Panc1 (cell line): Measurements from ENCODE around the gene MYCBPAP.
"Not testable (repeated sequence)": the region's sequence is repeated elsewhere in the genome, so short reads cannot be mapped to it uniquely, and the experiment has no call there.

ENCODE experiments used
- CTCF ChIP-seq: fragments of 450-650 bp; IDR thresholded peaks from 2 replicates; pipeline ENCODE4 v1.5.1; 2017; ENCODE audit warnings: mild to moderate bottlenecking
- POLR2AphosphoS5 ChIP-seq: IDR thresholded peaks from 2 replicates; pipeline ENCODE4 v1.6.1; 2012; ENCODE audit warnings: mild to moderate bottlenecking, low read depth, low read length, moderate library complexity
- SIN3A ChIP-seq: IDR thresholded peaks from 2 replicates; pipeline ENCODE4 v1.6.1; 2012; ENCODE audit warnings: low read depth, mild to moderate bottlenecking, low read length, moderate library complexity, borderline replicate concordance; ENCODE audit not compliant: insufficient read depth
- TCF7L2 ChIP-seq: IDR thresholded peaks from 2 replicates; pipeline ENCODE4 v1.6.1; 2011; ENCODE audit warnings: mild to moderate bottlenecking, low read depth, low read length, inconsistent platforms
- TF ChIP-seq, protein P1 (sequence below), 2 experiments: IDR thresholded peaks; 2 replicates each; pipeline ENCODE4 v1.6.1; 2011 to 2012; ENCODE audit warnings: low read depth in 2 of 2, control low read depth in 1 of 2, low read length in 1 of 2, mild to moderate bottlenecking in 1 of 2, moderate library complexity in 1 of 2; ENCODE audit not compliant: insufficient read depth in 1 of 2

DNA sequence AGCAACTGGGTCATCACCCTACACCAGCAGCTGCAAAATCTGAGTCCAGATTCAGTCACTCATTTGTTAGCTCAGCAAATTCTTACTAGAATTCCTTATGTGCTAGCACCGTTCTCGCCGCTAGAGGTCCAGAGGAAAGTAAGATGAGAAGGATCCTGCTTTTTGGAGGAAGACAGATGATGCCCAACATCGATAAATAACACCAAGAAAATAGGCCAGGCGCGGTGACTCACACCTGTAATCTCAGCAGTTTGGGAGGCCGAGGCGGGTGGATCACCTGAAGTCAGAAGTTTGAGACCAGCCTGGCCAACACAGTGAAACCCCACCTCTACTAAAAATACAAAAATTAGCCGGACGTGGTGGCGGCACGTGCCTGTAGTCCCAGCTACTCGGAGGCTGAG, 35.5 kb upstream of the MYCBPAP start:
- not testable (repeated sequence) for TF ChIP-seq CTCF, POLR2AphosphoS5, TCF7L2, SIN3A
- TF ChIP-seq, protein P1, sequence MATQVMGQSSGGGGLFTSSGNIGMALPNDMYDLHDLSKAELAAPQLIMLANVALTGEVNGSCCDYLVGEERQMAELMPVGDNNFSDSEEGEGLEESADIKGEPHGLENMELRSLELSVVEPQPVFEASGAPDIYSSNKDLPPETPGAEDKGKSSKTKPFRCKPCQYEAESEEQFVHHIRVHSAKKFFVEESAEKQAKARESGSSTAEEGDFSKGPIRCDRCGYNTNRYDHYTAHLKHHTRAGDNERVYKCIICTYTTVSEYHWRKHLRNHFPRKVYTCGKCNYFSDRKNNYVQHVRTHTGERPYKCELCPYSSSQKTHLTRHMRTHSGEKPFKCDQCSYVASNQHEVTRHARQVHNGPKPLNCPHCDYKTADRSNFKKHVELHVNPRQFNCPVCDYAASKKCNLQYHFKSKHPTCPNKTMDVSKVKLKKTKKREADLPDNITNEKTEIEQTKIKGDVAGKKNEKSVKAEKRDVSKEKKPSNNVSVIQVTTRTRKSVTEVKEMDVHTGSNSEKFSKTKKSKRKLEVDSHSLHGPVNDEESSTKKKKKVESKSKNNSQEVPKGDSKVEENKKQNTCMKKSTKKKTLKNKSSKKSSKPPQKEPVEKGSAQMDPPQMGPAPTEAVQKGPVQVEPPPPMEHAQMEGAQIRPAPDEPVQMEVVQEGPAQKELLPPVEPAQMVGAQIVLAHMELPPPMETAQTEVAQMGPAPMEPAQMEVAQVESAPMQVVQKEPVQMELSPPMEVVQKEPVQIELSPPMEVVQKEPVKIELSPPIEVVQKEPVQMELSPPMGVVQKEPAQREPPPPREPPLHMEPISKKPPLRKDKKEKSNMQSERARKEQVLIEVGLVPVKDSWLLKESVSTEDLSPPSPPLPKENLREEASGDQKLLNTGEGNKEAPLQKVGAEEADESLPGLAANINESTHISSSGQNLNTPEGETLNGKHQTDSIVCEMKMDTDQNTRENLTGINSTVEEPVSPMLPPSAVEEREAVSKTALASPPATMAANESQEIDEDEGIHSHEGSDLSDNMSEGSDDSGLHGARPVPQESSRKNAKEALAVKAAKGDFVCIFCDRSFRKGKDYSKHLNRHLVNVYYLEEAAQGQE (IDR thresholded peaks at IDR 0.05; ENCODE audit: insufficient read depth in 1 of 2, low read depth in 2 of 2, low read length in 1 of 2), result not testable (repeated sequence)
